Left lung (tissue), 10 donors: ENCODE measurements around the gene UBE2E2. TPM values are rescaled to one million over a fixed set of nuclear protein-coding genes. Genes with fewer than 3 reads are reported as not detected.

ENCODE experiments used
- ATAC-seq: fragments of 200-7000 bp; cut with Tn5 transposase; one replicate; pipeline ENCODE4 v1.9.1; 2020; ENCODE audit warnings: moderate library complexity
- DNase-seq, 4 donors: peaks; one replicate each; pipeline ENCODE4 v3.0.0-alpha.2; 2013 to 2020
- H3K27ac ChIP-seq, 2 donors: fragments of 200-600 bp; sonication (generic) in 1 of 2; one replicate each; pipeline versions ENCODE4 v1.5.0 to v1.8.0; 2020 to 2021
- H3K27me3 ChIP-seq, 2 donors: fragments of 200-600 bp; sonication (generic) in 1 of 2; one replicate each; pipeline versions ENCODE4 v1.5.0 to v1.8.0; 2020 to 2021
- H3K36me3 ChIP-seq, 2 donors: fragments of 200-600 bp; sonication (generic) in 1 of 2; one replicate each; pipeline versions ENCODE4 v1.5.0 to v1.8.0; 2020 to 2021
- H3K4me1 ChIP-seq, 2 donors: fragments of 200-600 bp; one replicate each; pipeline ENCODE4 v1.8.0; 2021
- H3K4me3 ChIP-seq, 2 donors: fragments of 200-600 bp; sonication (generic) in 1 of 2; one replicate each; pipeline versions ENCODE4 v1.5.0 to v1.8.0; 2020 to 2021; ENCODE audit warnings: mild to moderate bottlenecking in 1 of 2
- H3K9me3 ChIP-seq, 2 donors: fragments of 200-600 bp; sonication (generic) in 1 of 2; one replicate each; pipeline versions ENCODE4 v1.5.0 to v1.8.0; 2020 to 2021
- CTCF ChIP-seq, 2 donors: fragments of 200-600 bp; sonication (generic) in 1 of 2; IDR thresholded peaks; one replicate each; pipeline versions ENCODE4 v1.5.0 to v1.8.0; 2021; ENCODE audit warnings: antibody characterized with exemption in 2 of 2
- intact Hi-C, 2 donors: fragments of 100-400 bp; cut with DNase I; formaldehyde crosslinking; loops; one replicate each; pipeline versions ENCODE4 v1.11.2 to v1.14.2; 2022
- polyA plus RNA-seq, 6 donors: library from polyadenylated mRNA; unstranded; fragments of 120-200 nt; gene quantifications; one replicate each; pipeline ENCODE4 v1.2.1, GENCODE V29; 2013; ENCODE audit not compliant: insufficient read length in 6 of 6
- total RNA-seq, 2 donors: library from RNA; stranded (reverse); fragmentation: NEBNext Ultra II Directional; extraction: Animal tissue kit (Norgen Biotek cat#: 25700); gene quantifications; one replicate each; pipeline ENCODE4 v1.2.1, GENCODE V29; 2021
- donor health status: DM: no; HTN: yes; CAD: no.
- donor health status: DM: no; HTN: no; CAD: no.

UBE2E2 gene
- total and polyA plus RNA-seq, 8 donors, result 42.3 to 55.6 (median 47.5) TPM

GRCh38 chr3:23459465-23459864 is 256.3 kb downstream of the UBE2E2 start:
- DNase-seq (no peak), ATAC-seq (no peak)
- Histone ChIP-seq H3K4me3 (no peak overlapping the region), H3K4me1 (peaks cover 0 to 9% of the 10 kb centered on the region in 2 donors), H3K27me3 (no peaks in the 10 kb centered on the region), H3K27ac (no peak overlapping the region), H3K36me3 (no peaks in the 10 kb centered on the region), H3K9me3 (no peaks in the 10 kb centered on the region)
- intact Hi-C loops, result no loop called here
- TF ChIP-seq CTCF (IDR thresholded peaks at IDR 0.05), result no peak

GRCh38 chr3:23459889-23460546 is 256.9 kb downstream of the UBE2E2 start:
- no peak overlapping the region for H3K4me3 ChIP-seq
- no peak overlapping the region for H3K27ac ChIP-seq
- intact Hi-C loops, result no loop called here
- no peaks in the 10 kb centered on the region for H3K9me3 ChIP-seq
- H3K36me3 ChIP-seq, result no peaks in the 10 kb centered on the region
- no peak for DNase-seq
- no peak for TF ChIP-seq CTCF (IDR thresholded peaks at IDR 0.05)
- no peak for ATAC-seq
- peaks cover 0 to 5% of the 10 kb centered on the region in 2 donors for H3K4me1 ChIP-seq
- H3K27me3 ChIP-seq, result no peaks in the 10 kb centered on the region

- DNase-seq, result no peak
- intact Hi-C loops, result no loop called here
- TF ChIP-seq CTCF (IDR thresholded peaks at IDR 0.05), result no peak
These were observed 257.9 kb downstream of the UBE2E2 start for GRCh38 chr3:23461069-23461468.

GRCh38 chr3:23463791-23464190 is 260.7 kb downstream of the UBE2E2 start:
- DNase-seq, result peak in 2 of 4 donors; percentile 50 to 59
- ATAC-seq, result no peak
- H3K4me3 ChIP-seq, result no peak overlapping the region
- H3K4me1 ChIP-seq, result no peaks in the 10 kb centered on the region
- H3K27ac ChIP-seq, result no peak overlapping the region
- no peak for TF ChIP-seq CTCF (IDR thresholded peaks at IDR 0.05)
- H3K9me3 ChIP-seq, result peaks cover 0 to 10% of the 10 kb centered on the region in 2 donors
- H3K27me3 ChIP-seq, result no peaks in the 10 kb centered on the region
- intact Hi-C loops, result no loop called here
- no peaks in the 10 kb centered on the region for H3K36me3 ChIP-seq

More at GRCh38 chr3:23461069-23461468, 257.9 kb downstream of the UBE2E2 start:
- Histone ChIP-seq H3K4me3 (no peak overlapping the region), H3K9me3 (no peaks in the 10 kb centered on the region), H3K27ac (no peak overlapping the region), H3K4me1 (no peaks in the 10 kb centered on the region), H3K36me3 (no peaks in the 10 kb centered on the region), H3K27me3 (no peaks in the 10 kb centered on the region)
- ATAC-seq, result no peak

- ATAC-seq (no peak), DNase-seq (no peak)
- H3K36me3 ChIP-seq, result no peaks in the 10 kb centered on the region
- peaks cover 0 to 10% of the 10 kb centered on the region in 2 donors for H3K9me3 ChIP-seq
- no peaks in the 10 kb centered on the region for H3K4me1 ChIP-seq
- intact Hi-C loops, result no loop called here
- H3K4me3 ChIP-seq, result no peak overlapping the region
- TF ChIP-seq CTCF (IDR thresholded peaks at IDR 0.05), result no peak
- H3K27ac ChIP-seq, result no peak overlapping the region
- H3K27me3 ChIP-seq, result no peaks in the 10 kb centered on the region
These were observed 262.4 kb downstream of the UBE2E2 start for GRCh38 chr3:23465569-23465968.
